Measurements from ENCODE around the gene PRR36.

The PRR36 gene

GRCh38 chr19:7874076-7874896 is at the start of gene PRR36:
Gene PRR36, minus strand, starts transcription at chr19:7874390. Its CDS starts 701 bp downstream, at chr19:7873689.
- no peaks in the 10 kb centered on the region for H3K9me3 ChIP-seq (ENCODE audit: insufficient read depth, low read depth, low read length)
- H3K9ac ChIP-seq (ENCODE audit: low read depth, low read length), result peak within 1 kb of the TSS; percentile 75; the same call in 1 of the 2 replicates
- no peak within 1 kb of the TSS for H3K27ac ChIP-seq (ENCODE audit: low read length)
- no peaks in the 10 kb centered on the region; the same call in 1 of the 2 replicates for H3K4me1 ChIP-seq (ENCODE audit: insufficient read depth, low read length)
- no peaks in the 10 kb centered on the region for H3K36me3 ChIP-seq (ENCODE audit: insufficient read depth, low read depth, low read length)
- H3K27me3 ChIP-seq (ENCODE audit: insufficient read depth, low read length), result peaks cover 14% of the 10 kb centered on the region
- peak within 1 kb of the TSS; percentile 78 for H3K4me3 ChIP-seq (ENCODE audit: low read length)

GRCh38 chr19:7923295-7924191 is 49.4 kb upstream of the PRR36 start:
- H3K27me3 ChIP-seq (ENCODE audit: insufficient read depth, low read length), result peaks cover 8% of the 10 kb centered on the region
- no peak overlapping the region for H3K27ac ChIP-seq (ENCODE audit: low read length)
- H3K9me3 ChIP-seq (ENCODE audit: insufficient read depth, low read depth, low read length), result no peaks in the 10 kb centered on the region
- H3K4me3 ChIP-seq (ENCODE audit: low read length), result no peak overlapping the region
- H3K4me1 ChIP-seq (ENCODE audit: insufficient read depth, low read length), result no peaks in the 10 kb centered on the region; the same call in 1 of the 2 replicates
- H3K9ac ChIP-seq (ENCODE audit: low read depth, low read length), result no peak overlapping the region
- peaks cover 7% of the 10 kb centered on the region; the same call in 1 of the 2 replicates for H3K36me3 ChIP-seq (ENCODE audit: insufficient read depth, low read depth, low read length)

GRCh38 chr19:7922836-7923195 is 48.6 kb upstream of the PRR36 start:
- Histone ChIP-seq H3K4me1 (ENCODE audit: insufficient read depth, low read length) (no peaks in the 10 kb centered on the region; the same call in 1 of the 2 replicates), H3K9me3 (ENCODE audit: insufficient read depth, low read depth, low read length) (no peaks in the 10 kb centered on the region), H3K27ac (ENCODE audit: low read length) (no peak overlapping the region), H3K9ac (ENCODE audit: low read depth, low read length) (no peak overlapping the region), H3K27me3 (ENCODE audit: insufficient read depth, low read length) (peaks cover 15% of the 10 kb centered on the region), H3K36me3 (ENCODE audit: insufficient read depth, low read depth, low read length) (peaks cover 7% of the 10 kb centered on the region; the same call in 1 of the 2 replicates), H3K4me3 (ENCODE audit: low read length) (no peak overlapping the region)

GRCh38 chr19:7921967-7922835 is 48.0 kb upstream of the PRR36 start:
- no peaks in the 10 kb centered on the region; the same call in 1 of the 2 replicates for H3K4me1 ChIP-seq (ENCODE audit: insufficient read depth, low read length)
- no peaks in the 10 kb centered on the region for H3K9me3 ChIP-seq (ENCODE audit: insufficient read depth, low read depth, low read length)
- no peak overlapping the region for H3K4me3 ChIP-seq (ENCODE audit: low read length)
- H3K27me3 ChIP-seq (ENCODE audit: insufficient read depth, low read length), result peaks cover 21% of the 10 kb centered on the region
- no peak overlapping the region for H3K27ac ChIP-seq (ENCODE audit: low read length)
- peaks cover 7% of the 10 kb centered on the region; the same call in 1 of the 2 replicates for H3K36me3 ChIP-seq (ENCODE audit: insufficient read depth, low read depth, low read length)
- no peak overlapping the region for H3K9ac ChIP-seq (ENCODE audit: low read depth, low read length)

- Histone ChIP-seq H3K36me3 (ENCODE audit: insufficient read depth, low read depth, low read length) (peaks cover 7% of the 10 kb centered on the region; the same call in 1 of the 2 replicates), H3K9me3 (ENCODE audit: insufficient read depth, low read depth, low read length) (no peaks in the 10 kb centered on the region), H3K27me3 (ENCODE audit: insufficient read depth, low read length) (peaks cover 29% of the 10 kb centered on the region), H3K27ac (ENCODE audit: low read length) (no peak overlapping the region), H3K4me1 (ENCODE audit: insufficient read depth, low read length) (no peaks in the 10 kb centered on the region; the same call in 1 of the 2 replicates), H3K9ac (ENCODE audit: low read depth, low read length) (no peak overlapping the region), H3K4me3 (ENCODE audit: low read length) (peak overlapping the region; percentile 69; the same call in 1 of the 2 replicates)
Measured at GRCh38 chr19:7921302-7921966, 47.2 kb upstream of the PRR36 start.

GRCh38 chr19:7920519-7921301 is 46.5 kb upstream of the PRR36 start:
- H3K27me3 ChIP-seq (ENCODE audit: insufficient read depth, low read length), result peaks cover 36% of the 10 kb centered on the region
- H3K27ac ChIP-seq (ENCODE audit: low read length), result no peak overlapping the region
- H3K9me3 ChIP-seq (ENCODE audit: insufficient read depth, low read depth, low read length), result no peaks in the 10 kb centered on the region
- peak overlapping the region; percentile 65; the same call in 1 of the 2 replicates for H3K9ac ChIP-seq (ENCODE audit: low read depth, low read length)
- peak overlapping the region; percentile 72 for H3K4me3 ChIP-seq (ENCODE audit: low read length)
- H3K36me3 ChIP-seq (ENCODE audit: insufficient read depth, low read depth, low read length), result peaks cover 7% of the 10 kb centered on the region; the same call in 1 of the 2 replicates
- no peaks in the 10 kb centered on the region; the same call in 1 of the 2 replicates for H3K4me1 ChIP-seq (ENCODE audit: insufficient read depth, low read length)

- Histone ChIP-seq H3K4me3 (ENCODE audit: low read length) (peak within 1 kb of the TSS; percentile 72), H3K9ac (ENCODE audit: low read depth, low read length) (peak within 1 kb of the TSS; percentile 65; the same call in 1 of the 2 replicates), H3K27me3 (ENCODE audit: insufficient read depth, low read length) (peaks cover 44% of the 10 kb centered on the region), H3K27ac (ENCODE audit: low read length) (no peak within 1 kb of the TSS), H3K4me1 (ENCODE audit: insufficient read depth, low read length) (no peaks in the 10 kb centered on the region; the same call in 1 of the 2 replicates), H3K9me3 (ENCODE audit: insufficient read depth, low read depth, low read length) (no peaks in the 10 kb centered on the region), H3K36me3 (ENCODE audit: insufficient read depth, low read depth, low read length) (peaks cover 7% of the 10 kb centered on the region; the same call in 1 of the 2 replicates)
Measured at GRCh38 chr19:7919610-7920518, 45.7 kb upstream of the PRR36 start, which contains the start of gene SNAPC2. Gene SNAPC2, plus strand, starts transcription at chr19:7920338. Its CDS starts 29 bp downstream, at chr19:7920367.

- Histone ChIP-seq H3K4me1 (ENCODE audit: insufficient read depth, low read length) (no peaks in the 10 kb centered on the region; the same call in 1 of the 2 replicates), H3K36me3 (ENCODE audit: insufficient read depth, low read depth, low read length) (peaks cover 7% of the 10 kb centered on the region; the same call in 1 of the 2 replicates), H3K9me3 (ENCODE audit: insufficient read depth, low read depth, low read length) (no peaks in the 10 kb centered on the region), H3K27ac (ENCODE audit: low read length) (no peak overlapping the region), H3K27me3 (ENCODE audit: insufficient read depth, low read length) (peaks cover 52% of the 10 kb centered on the region), H3K4me3 (ENCODE audit: low read length) (no peak overlapping the region), H3K9ac (ENCODE audit: low read depth, low read length) (no peak overlapping the region)
Measured at GRCh38 chr19:7918615-7919421, 44.6 kb upstream of the PRR36 start.

Data from iPS-20b (cell line).